Osteoblast (primary cell): ENCODE measurements around the gene TNIK. TPM values are rescaled to one million over a fixed set of nuclear protein-coding genes. Genes with fewer than 3 reads are reported as not detected.
A peak's percentile ranks its signal among the peaks of the same experiment; 100 is the strongest.

Experiments used
- DNase-seq: peaks from one replicate; pipeline ENCODE4 v3.0.0; 2011; ENCODE audit warnings: low spot score, mixed read lengths; ENCODE audit not compliant: insufficient read length; ENCODE audit errors: missing footprints
- H2AFZ ChIP-seq: 2 replicates; pipeline ENCODE4 v1.6.0; 2011; ENCODE audit warnings: mild to moderate bottlenecking, low read length
- H3K27ac ChIP-seq: 2 replicates; pipeline ENCODE4 v1.5.1; 2011; ENCODE audit warnings: mild to moderate bottlenecking, low read depth, low read length, moderate library complexity
- H3K27me3 ChIP-seq: 2 replicates; pipeline ENCODE4 v1.6.0; 2012; ENCODE audit warnings: mild to moderate bottlenecking, control low read depth, inconsistent platforms, low read length, moderate library complexity; ENCODE audit not compliant: insufficient read depth
- H3K36me3 ChIP-seq: 2 replicates; pipeline ENCODE4 v1.5.1; 2011; ENCODE audit warnings: mild to moderate bottlenecking, low read length, control low read depth, moderate library complexity; ENCODE audit not compliant: insufficient read depth
- H3K4me1 ChIP-seq: 2 replicates; pipeline ENCODE4 v1.5.1; 2011; ENCODE audit warnings: mild to moderate bottlenecking, low read length, control low read depth, moderate library complexity; ENCODE audit not compliant: insufficient read depth
- H3K4me2 ChIP-seq: 2 replicates; pipeline ENCODE4 v1.6.0; 2011; ENCODE audit warnings: mild to moderate bottlenecking, low read length; ENCODE audit not compliant: insufficient read depth
- H3K4me3 ChIP-seq: fragments of 200-600 bp; sonication (generic); 3 replicates; pipeline ENCODE4 v1.5.1; 2012; ENCODE audit warnings: mild to moderate bottlenecking, low read length, inconsistent platforms; ENCODE audit not compliant: insufficient read depth
- H3K79me2 ChIP-seq: 2 replicates; pipeline ENCODE4 v1.6.0; 2012; ENCODE audit warnings: mild to moderate bottlenecking, low read length, control low read depth, inconsistent platforms; ENCODE audit not compliant: insufficient read depth
- H3K9me3 ChIP-seq: 2 replicates; pipeline ENCODE4 v1.5.1; 2011; ENCODE audit warnings: low read depth, low read length, control low read depth
- H4K20me1 ChIP-seq: 2 replicates; pipeline ENCODE4 v1.6.0; 2012; ENCODE audit warnings: mild to moderate bottlenecking, low read length, control low read depth; ENCODE audit not compliant: insufficient read depth
- CTCF ChIP-seq: IDR thresholded peaks from 2 replicates; pipeline ENCODE4 v1.5.1; 2011; ENCODE audit warnings: mild to moderate bottlenecking, low read depth, low read length, moderate library complexity; ENCODE audit errors: extremely low read depth
- total RNA-seq: library from RNA; depleted of rRNA; stranded (reverse); fragments of >200 nt; gene quantifications from 2 replicates; pipeline ENCODE4 v1.2.3, GENCODE V29; 2012

TNIK gene
- total RNA-seq, 1 donor: 7.6 TPM

DNA sequence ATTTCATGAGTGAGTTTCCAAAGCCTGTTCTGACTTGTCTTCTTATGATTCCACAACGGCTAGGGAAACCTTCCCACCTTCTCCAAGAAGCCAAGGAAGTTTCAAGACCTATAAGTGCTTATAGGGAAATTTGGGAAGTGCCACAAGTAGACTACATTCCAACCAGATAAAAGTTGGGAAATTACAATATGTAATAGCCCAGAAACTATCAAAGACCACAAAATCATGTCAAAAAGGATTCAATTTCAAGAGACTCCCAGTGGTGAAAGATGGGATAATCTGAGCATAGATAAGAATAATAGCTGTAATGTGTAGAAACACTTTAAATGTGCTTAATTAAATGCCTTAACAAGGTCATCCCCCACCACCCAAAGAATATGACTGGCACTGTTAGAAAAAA lies 264.5 kb downstream of the TNIK start:
- peak; percentile 57 for DNase-seq
- H3K27me3 ChIP-seq: no peaks in the 10 kb centered on the region

DNA sequence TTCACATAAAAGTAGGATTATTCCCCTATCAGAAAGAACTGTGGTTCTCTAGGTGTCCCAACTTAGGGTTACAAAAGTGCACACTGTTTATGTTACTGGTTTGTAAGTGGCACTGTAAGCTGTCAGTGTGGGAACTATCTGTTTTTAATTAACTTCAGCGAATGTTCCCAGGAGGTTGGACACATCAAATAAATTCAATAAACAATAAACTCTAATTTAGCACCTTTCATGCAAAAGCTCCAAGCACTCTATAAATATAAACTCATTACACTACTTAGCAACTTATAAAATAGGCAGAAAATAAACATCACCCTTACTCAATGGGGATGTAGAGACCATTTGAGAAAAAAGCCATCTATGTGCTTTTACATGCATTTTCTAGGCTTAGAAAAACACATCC lies 265.2 kb downstream of the TNIK start:
- no peaks in the 10 kb centered on the region for H3K27me3 ChIP-seq
- no peak overlapping the region for H3K4me3 ChIP-seq
- H3K4me2 ChIP-seq: no peak overlapping the region
- H3K27ac ChIP-seq: no peak overlapping the region
- no peak overlapping the region for H2AFZ ChIP-seq
- no peak for TF ChIP-seq CTCF
- peaks cover 13% of the 10 kb centered on the region for H3K4me1 ChIP-seq
- no peaks in the 10 kb centered on the region for H3K79me2 ChIP-seq
- no peak for DNase-seq
- H3K9me3 ChIP-seq: no peaks in the 10 kb centered on the region
- H3K36me3 ChIP-seq: no peaks in the 10 kb centered on the region
- H4K20me1 ChIP-seq: no peaks in the 10 kb centered on the region

More for the DNA sequence above, 264.5 kb downstream of the TNIK start:
- Histone ChIP-seq H3K36me3 (no peaks in the 10 kb centered on the region), H3K4me2 (no peak overlapping the region), H3K9me3 (no peaks in the 10 kb centered on the region), H3K4me1 (peaks cover 13% of the 10 kb centered on the region), H2AFZ (no peak overlapping the region), H3K4me3 (no peak overlapping the region), H3K27ac (no peak overlapping the region), H3K79me2 (no peaks in the 10 kb centered on the region), H4K20me1 (no peaks in the 10 kb centered on the region)
- TF ChIP-seq CTCF: peak; percentile 29

DNA sequence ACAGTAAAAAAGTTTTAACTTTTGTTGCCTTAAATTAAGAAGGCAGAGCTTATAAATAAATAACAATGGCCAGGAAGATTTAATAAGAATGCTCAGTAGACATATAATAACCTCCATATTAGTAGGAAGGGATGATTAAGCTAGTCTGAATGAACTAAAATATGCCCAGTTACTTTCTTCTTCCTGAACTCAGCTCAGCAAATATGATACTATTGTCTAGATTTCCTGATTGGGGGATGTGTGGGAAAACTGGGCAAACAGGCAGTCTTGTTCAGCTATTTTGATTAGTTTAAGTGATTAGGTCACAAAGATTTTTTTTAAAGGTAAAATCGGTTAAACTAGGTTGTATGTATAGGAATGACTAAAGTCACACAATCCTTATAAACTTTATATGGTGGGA lies 266.5 kb downstream of the TNIK start:
- H3K79me2 ChIP-seq: no peaks in the 10 kb centered on the region
- TF ChIP-seq CTCF: no peak
- no peaks in the 10 kb centered on the region for H3K27me3 ChIP-seq
- H3K4me3 ChIP-seq: no peak overlapping the region
- no peak overlapping the region for H2AFZ ChIP-seq
- no peaks in the 10 kb centered on the region for H4K20me1 ChIP-seq
- DNase-seq: no peak
- no peaks in the 10 kb centered on the region for H3K36me3 ChIP-seq
- no peak overlapping the region for H3K4me2 ChIP-seq
- peaks cover 13% of the 10 kb centered on the region for H3K4me1 ChIP-seq
- H3K9me3 ChIP-seq: no peaks in the 10 kb centered on the region
- H3K27ac ChIP-seq: no peak overlapping the region

DNA sequence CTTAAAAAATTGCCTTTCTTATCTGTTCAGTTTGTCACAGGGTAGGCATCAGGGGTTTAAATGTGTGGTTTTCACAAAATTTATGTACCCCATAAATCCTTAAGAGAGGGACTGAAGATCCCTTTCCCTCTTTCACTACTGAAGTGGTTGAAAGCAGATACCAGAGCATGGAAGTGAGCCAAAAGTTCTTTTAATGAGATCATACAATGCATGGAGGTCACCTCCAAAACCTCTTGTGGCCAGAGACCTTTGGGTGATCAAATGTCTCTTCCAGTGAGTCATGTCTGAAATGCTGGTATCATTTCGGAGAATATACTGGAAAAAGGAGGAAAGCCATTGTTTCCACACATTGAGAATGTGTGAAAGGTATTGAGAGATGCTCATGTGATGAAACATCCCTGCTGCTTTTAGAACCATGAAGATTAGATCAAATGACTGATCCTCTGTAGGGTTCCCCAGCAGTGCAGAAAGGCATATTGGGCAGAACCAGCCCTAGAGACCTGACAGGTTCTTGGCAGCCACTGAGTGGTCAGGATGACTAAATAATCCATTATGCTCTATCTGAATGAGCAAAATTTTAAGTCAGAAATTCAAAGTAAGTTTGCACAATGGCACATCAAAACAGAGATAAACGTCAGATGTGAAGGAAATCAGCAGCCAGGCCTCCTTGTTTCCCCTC lies 267.9 kb downstream of the TNIK start:
- no peak overlapping the region for H2AFZ ChIP-seq
- no peak overlapping the region for H3K27ac ChIP-seq
- H3K79me2 ChIP-seq: no peaks in the 10 kb centered on the region
- H3K36me3 ChIP-seq: no peaks in the 10 kb centered on the region
- DNase-seq: peak; percentile 39
- H3K27me3 ChIP-seq: no peaks in the 10 kb centered on the region
- peak overlapping the region; percentile 54 for H3K4me2 ChIP-seq
- H3K9me3 ChIP-seq: no peaks in the 10 kb centered on the region
- no peak for TF ChIP-seq CTCF
- peaks cover 13% of the 10 kb centered on the region for H3K4me1 ChIP-seq
- H3K4me3 ChIP-seq: no peak overlapping the region
- no peaks in the 10 kb centered on the region for H4K20me1 ChIP-seq
